ENCODE measurements around the gene GREM2. TPM values are rescaled to one million over a fixed set of nuclear protein-coding genes. Genes with fewer than 3 reads are reported as not detected.

The GREM2 gene
- total and polyA plus RNA-seq, 10 of the 15 experiments (the other 5 are each of a cell fraction or from before 2014, with no cell fraction given): not detected

DNA sequence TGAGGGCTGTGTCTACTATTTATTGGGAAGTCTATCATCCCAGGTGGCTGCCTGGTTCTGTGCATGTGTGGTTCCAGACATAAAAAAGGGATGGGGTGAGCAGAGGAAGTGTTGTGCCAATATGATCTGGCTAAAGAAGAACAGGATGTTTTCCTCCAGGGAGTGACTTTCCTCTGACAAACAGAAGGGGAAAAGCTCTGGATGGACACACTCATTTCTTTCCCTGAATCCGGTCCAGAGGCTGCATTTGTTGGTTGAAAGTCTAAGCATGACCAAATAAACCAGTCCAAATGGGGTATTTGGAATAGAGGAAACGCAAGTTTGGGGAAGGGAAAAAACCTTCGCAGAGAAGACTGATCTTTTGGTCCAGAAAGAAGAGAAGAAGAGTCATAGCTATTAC is 12.7 kb downstream of the GREM2 start:
- H3K9me3 ChIP-seq (replicated peaks; ENCODE audit: control insufficient read depth, insufficient read depth, low read length): no peaks in the 10 kb centered on the region
- no peaks in the 10 kb centered on the region for H3K27me3 ChIP-seq (replicated peaks in 1 of 2; ENCODE audit: control insufficient read depth in 2 of 2, insufficient read depth in 2 of 2, low read length in 1 of 2)
- BruUV-seq (replicated peaks): no TSS peak
- no peak overlapping the region for H3K9ac ChIP-seq (ENCODE audit: control insufficient read depth, insufficient read depth, low read length)
- SMC1A ChIA-PET (ENCODE audit: uncharacterized antibody, unreplicated experiment): interaction anchor here (0.7 to 2.4 kb wide), 2 partner anchors 141 to 144 kb away, joined by 3 to 9 read pairs; no protein-coding TSS in a partner anchor
- CTCF ChIA-PET: interaction anchor here (0.9 to 1.4 kb wide), 2 partner anchors 18 to 142 kb away, joined by 3 to 4 read pairs; no protein-coding TSS in a partner anchor
- no peaks in the 10 kb centered on the region for H3K4me1 ChIP-seq (ENCODE audit: control insufficient read depth, insufficient read depth, low read length)
- DNase-seq (ENCODE audit: low read depth, low spot score): no peak
- no peak for ATAC-seq
- no peak overlapping the region for H2AFZ ChIP-seq (ENCODE audit: control insufficient read depth, low read depth, low read length)
- no peaks in the 10 kb centered on the region for H3K36me3 ChIP-seq (ENCODE audit: control insufficient read depth in 2 of 2, insufficient read depth in 2 of 2, low read length in 1 of 2)
- no peak overlapping the region for H3K4me3 ChIP-seq
- RAD21 ChIA-PET (ENCODE audit: unreplicated experiment): interaction anchor here (1.6 kb wide), 1 partner anchor 144 kb away, joined by 5 read pairs; no protein-coding TSS in a partner anchor
- intact Hi-C loops (cut with micrococcal nuclease; ENCODE audit: unreplicated experiment): no loop called here
- no peaks in the 10 kb centered on the region for H4K20me1 ChIP-seq (ENCODE audit: control insufficient read depth, insufficient read depth)
- 19% methylated on average over 3 of the region's 3 CpGs for WGBS (ENCODE audit: insufficient coverage, insufficient replicate concordance, low lambda C conversion rate, missing lambda C conversion rate)
- no peak for FAIRE-seq
- no peaks in the 10 kb centered on the region for H3K79me2 ChIP-seq (ENCODE audit: control insufficient read depth, insufficient read depth, low read length)
- no peak overlapping the region for H3K4me2 ChIP-seq (ENCODE audit: control insufficient read depth, insufficient read depth)
- in situ Hi-C loops (cut with MboI): no loop called here
- H3K27ac ChIP-seq (ENCODE audit: control insufficient read depth, insufficient read depth): no peak overlapping the region
- POLR2A ChIA-PET: no interaction called here
- TF ChIP-seq FOXM1 (IDR thresholded peaks at IDR 0.05; ENCODE audit: low read depth, low read length) (no peak), MTA3 (IDR thresholded peaks at IDR 0.05; ENCODE audit: borderline replicate concordance, low read length) (no peak), SMAD5 (IDR thresholded peaks at IDR 0.05; ENCODE audit: low read depth) (no peak), SUZ12 (IDR thresholded peaks at IDR 0.05; ENCODE audit: unreplicated experiment) (no peak), SREBF1 (IDR thresholded peaks at IDR 0.05; ENCODE audit: low read length) (no peak), RCOR1 (conservative IDR thresholded peaks at IDR 0.05; ENCODE audit: low read depth, low read length) (no peak), ETV6 (conservative IDR thresholded peaks at IDR 0.05 in 1 of 2, IDR thresholded peaks at IDR 0.05 in 1 of 2; ENCODE audit: borderline replicate concordance in 1 of 2, low read depth in 1 of 2) (no peak), NR2F1 (conservative IDR thresholded peaks at IDR 0.05) (no peak), POLR2A (IDR thresholded peaks at IDR 0.05; ENCODE audit: low read depth, low read length) (no peak), YBX1 (IDR thresholded peaks at IDR 0.05) (no peak), STAT3 (IDR thresholded peaks at IDR 0.05; ENCODE audit: low read depth, low read length) (no peak)
- TF ChIP-seq, protein P1, sequence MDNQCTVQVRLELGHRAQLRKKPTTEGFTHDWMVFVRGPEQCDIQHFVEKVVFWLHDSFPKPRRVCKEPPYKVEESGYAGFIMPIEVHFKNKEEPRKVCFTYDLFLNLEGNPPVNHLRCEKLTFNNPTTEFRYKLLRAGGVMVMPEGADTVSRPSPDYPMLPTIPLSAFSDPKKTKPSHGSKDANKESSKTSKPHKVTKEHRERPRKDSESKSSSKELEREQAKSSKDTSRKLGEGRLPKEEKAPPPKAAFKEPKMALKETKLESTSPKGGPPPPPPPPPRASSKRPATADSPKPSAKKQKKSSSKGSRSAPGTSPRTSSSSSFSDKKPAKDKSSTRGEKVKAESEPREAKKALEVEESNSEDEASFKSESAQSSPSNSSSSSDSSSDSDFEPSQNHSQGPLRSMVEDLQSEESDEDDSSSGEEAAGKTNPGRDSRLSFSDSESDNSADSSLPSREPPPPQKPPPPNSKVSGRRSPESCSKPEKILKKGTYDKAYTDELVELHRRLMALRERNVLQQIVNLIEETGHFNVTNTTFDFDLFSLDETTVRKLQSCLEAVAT (IDR thresholded peaks at IDR 0.05): no peak
- TF ChIP-seq, protein P2, sequence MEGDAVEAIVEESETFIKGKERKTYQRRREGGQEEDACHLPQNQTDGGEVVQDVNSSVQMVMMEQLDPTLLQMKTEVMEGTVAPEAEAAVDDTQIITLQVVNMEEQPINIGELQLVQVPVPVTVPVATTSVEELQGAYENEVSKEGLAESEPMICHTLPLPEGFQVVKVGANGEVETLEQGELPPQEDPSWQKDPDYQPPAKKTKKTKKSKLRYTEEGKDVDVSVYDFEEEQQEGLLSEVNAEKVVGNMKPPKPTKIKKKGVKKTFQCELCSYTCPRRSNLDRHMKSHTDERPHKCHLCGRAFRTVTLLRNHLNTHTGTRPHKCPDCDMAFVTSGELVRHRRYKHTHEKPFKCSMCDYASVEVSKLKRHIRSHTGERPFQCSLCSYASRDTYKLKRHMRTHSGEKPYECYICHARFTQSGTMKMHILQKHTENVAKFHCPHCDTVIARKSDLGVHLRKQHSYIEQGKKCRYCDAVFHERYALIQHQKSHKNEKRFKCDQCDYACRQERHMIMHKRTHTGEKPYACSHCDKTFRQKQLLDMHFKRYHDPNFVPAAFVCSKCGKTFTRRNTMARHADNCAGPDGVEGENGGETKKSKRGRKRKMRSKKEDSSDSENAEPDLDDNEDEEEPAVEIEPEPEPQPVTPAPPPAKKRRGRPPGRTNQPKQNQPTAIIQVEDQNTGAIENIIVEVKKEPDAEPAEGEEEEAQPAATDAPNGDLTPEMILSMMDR (IDR thresholded peaks at IDR 0.05 in 2 of 3, conservative IDR thresholded peaks at IDR 0.05 in 1 of 3; ENCODE audit: control insufficient read depth in 2 of 3, extremely low read depth in 1 of 3, insufficient read depth in 1 of 3, low read depth in 3 of 3, low read length in 3 of 3): no peak
- TF ChIP-seq, protein P3, sequence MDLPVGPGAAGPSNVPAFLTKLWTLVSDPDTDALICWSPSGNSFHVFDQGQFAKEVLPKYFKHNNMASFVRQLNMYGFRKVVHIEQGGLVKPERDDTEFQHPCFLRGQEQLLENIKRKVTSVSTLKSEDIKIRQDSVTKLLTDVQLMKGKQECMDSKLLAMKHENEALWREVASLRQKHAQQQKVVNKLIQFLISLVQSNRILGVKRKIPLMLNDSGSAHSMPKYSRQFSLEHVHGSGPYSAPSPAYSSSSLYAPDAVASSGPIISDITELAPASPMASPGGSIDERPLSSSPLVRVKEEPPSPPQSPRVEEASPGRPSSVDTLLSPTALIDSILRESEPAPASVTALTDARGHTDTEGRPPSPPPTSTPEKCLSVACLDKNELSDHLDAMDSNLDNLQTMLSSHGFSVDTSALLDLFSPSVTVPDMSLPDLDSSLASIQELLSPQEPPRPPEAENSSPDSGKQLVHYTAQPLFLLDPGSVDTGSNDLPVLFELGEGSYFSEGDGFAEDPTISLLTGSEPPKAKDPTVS (IDR thresholded peaks at IDR 0.05; ENCODE audit: low read depth, low read length): no peak
- TF ChIP-seq, protein P4, sequence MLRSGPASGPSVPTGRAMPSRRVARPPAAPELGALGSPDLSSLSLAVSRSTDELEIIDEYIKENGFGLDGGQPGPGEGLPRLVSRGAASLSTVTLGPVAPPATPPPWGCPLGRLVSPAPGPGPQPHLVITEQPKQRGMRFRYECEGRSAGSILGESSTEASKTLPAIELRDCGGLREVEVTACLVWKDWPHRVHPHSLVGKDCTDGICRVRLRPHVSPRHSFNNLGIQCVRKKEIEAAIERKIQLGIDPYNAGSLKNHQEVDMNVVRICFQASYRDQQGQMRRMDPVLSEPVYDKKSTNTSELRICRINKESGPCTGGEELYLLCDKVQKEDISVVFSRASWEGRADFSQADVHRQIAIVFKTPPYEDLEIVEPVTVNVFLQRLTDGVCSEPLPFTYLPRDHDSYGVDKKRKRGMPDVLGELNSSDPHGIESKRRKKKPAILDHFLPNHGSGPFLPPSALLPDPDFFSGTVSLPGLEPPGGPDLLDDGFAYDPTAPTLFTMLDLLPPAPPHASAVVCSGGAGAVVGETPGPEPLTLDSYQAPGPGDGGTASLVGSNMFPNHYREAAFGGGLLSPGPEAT (IDR thresholded peaks at IDR 0.05; ENCODE audit: low read depth): no peak

Data from GM12878 (cell line).